GM19238 (cell line): ENCODE data around the gene TMEM178B.
"Not testable (repeated sequence)": the region's sequence is repeated elsewhere in the genome, so short reads cannot be mapped to it uniquely, and the experiment has no call there.

Experiments
- DNase-seq: peaks from one replicate; pipeline ENCODE4 v3.0.0; 2011; ENCODE audit warnings: low spot score; ENCODE audit not compliant: insufficient read length

TMEM178B gene

DNA sequence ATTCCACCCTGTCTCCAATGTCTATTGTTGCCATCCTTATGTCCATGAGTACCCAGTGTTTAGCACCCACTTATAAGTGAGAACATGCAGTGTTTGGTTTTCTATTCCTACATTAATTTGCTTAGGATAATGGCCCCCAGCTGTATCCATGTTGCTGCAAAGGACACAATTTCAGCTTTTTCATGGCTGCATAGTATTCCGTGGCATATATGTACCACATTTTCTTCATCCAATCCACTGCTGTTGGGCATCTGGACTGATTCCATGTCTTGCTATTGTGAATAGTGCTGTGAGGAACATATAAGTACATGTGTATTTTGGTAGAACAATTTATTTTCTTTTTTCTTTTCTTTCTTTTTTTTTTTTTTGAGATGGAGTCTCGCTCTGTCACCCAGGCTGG, 68.2 kb downstream of the TMEM178B start:
- no peak for DNase-seq

DNA sequence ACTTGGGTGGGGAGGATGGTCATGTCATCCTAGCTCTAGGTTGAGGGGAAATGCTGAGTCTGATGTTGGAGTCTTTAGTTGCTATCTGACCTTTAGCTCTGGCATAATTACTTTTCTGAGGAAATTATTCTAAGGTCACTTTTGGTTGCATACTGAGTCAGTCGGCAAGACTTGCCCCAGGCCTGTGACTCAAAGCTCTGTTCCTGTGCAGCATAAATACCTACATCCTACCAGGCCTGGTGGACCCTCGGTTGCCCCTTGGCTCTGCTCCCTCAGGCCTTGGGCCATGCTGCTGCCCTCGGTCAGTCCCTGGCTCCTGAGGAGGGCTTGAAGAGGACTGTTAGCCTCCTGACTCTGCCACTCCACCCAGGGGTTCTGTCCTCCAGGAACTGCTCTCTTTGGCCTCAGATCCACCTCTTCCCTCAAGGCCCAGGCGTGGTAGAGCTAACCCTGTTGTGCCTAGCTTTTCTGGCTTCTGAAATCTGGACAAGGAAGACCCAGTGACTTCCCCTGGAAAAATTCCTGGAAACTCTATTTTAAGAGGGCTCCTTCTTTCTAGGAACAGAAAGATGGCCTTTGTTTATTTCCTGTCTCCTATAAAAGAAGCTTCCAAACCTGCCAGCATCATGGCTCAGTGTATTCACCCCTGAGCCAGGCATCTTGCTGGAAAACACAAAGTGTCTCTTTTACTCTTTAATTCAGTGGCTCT, 71.2 kb downstream of the TMEM178B start:
- DNase-seq: no peak

DNA sequence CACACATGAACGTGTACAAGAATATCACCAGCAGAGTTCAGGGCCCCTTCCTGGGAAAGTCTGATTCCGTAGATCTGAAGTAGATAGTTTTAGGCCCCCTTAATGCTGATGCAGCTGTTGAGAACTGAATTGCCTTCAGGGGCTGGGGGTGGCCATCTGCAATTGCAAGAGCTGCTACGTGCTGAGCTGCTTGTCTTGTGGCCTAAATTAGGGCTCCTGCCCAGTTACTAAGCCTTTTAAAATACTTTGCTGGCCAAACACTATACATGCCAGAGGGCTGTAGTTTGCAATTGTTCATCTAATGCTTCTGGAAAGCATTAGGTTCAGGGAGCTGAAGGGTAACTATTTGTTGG, 71.7 kb downstream of the TMEM178B start:
- DNase-seq: no peak

DNA sequence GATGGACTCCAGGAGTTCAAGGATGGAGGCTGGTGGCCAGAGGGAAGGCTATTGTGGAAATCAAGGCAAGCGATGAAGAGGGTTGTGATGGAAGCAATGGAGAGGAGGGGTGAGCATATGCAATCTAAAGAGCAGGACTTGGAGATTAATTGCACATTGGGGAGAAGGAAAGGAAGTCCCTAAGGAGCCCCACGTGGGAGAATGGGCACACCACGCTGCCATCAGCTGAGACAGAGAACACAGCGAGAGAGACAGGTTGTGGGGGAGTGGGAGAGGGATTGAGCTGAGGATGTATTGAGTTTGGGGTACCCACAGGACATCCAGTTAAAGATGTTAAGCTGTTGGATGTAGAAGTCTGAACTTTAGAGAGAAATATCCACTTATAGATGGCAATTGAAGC, 73.6 kb downstream of the TMEM178B start:
- no peak for DNase-seq

DNA sequence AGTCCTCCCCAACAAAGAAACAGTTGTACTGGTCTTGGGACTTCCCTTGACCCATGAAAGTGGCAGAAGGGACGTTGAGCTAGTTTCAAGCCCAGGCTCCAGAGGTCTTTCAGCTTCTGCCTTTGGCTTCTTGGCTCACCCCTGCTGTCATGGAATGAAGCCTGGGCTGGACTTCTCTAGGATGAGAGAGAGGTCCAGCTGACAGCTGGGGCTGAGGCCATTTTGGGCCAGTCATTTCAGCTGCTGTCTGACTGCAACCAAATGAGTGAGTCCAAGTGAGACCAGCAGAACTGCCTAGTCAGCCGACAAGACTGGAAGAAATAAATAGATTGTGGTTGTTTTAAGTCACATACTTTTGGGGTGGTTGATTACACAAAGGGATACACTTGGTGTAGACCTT, 76.6 kb downstream of the TMEM178B start:
- DNase-seq: no peak

DNA sequence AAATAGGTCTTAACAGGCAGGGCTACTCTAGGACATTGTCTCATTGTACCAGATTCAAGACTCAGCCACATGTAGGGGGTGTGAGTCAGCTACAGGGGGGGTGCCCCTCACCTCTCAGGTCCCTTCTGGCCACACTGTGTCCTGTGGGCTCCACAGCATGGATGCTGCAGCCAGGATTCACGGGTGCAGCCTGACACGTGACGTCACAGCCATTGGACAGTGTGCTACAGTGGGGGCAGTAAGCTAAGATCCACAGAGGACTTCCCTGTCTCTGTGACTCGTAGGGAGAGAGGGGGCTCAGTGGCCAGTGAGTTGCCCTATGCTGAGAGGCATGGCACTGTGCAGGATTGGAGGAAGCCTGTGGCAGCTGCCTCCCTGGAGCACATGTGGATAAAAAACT, 77.9 kb downstream of the TMEM178B start:
- DNase-seq: no peak

DNA sequence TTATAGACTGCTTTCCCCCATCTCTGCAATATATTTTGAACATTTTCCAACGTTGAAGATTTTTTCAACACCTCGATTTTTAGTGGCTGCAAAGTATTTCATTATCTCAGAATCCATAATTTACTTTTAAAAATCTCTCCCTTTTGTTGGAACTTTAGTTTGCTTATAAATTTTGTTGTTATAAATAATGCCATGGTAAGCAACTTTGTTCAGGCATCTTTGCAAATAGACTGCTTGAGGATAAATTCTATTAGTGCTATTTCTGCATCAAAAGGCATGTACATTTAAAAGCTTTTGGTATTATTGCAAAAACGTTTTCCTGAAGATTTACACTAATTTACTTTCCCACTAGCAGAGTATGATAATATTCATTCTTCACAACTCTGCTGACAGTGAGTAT, 79.4 kb downstream of the TMEM178B start:
- no peak for DNase-seq

DNA sequence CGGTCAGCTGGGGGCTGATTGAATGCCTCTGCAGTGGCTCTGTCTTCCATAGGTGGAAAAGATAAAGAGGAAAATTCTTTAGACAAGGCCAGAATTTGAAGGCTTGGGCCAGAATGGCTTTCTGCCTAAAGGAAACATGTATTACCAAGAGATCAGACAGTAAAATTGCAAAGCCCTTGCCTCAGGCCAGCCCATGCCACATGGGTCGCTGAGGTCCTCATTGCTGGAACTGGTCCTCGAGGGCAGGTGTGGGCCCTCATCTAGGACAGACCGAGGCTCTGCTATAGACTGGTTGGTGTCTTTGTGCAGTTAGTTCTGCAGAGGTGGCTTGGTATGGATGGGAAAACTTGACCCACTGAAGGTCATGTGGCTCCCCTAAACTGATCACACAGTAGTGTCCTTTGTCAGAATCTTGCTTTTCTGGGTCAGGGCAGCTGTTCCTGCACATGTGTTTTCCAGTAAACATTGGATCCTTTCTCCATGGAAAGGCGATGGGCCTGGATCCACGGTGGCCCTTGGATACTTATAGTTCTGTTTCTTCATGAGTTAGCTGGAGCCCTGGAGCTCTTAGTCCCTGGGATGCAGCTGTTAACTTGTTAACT, 80.4 kb downstream of the TMEM178B start:
- no peak for DNase-seq

DNA sequence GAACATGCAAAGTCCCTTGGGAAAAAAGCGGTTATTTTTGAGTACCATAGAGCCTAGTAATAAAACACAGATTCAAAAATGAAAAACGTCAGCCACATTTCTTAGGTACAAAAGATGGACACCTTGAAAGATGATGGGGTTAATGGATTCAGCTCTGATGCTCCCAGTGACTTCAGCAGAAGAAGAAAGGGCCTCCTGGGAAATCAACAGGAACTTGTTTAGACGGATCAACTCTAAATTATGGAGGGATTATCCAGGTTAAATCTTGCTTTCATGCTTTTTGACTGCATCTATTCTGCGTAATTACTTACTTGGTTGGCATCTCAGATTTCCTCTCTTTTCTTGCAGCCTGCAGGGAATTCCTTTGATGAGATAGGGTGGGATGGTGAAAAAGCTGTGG, 82.5 kb downstream of the TMEM178B start:
- no peak for DNase-seq

DNA sequence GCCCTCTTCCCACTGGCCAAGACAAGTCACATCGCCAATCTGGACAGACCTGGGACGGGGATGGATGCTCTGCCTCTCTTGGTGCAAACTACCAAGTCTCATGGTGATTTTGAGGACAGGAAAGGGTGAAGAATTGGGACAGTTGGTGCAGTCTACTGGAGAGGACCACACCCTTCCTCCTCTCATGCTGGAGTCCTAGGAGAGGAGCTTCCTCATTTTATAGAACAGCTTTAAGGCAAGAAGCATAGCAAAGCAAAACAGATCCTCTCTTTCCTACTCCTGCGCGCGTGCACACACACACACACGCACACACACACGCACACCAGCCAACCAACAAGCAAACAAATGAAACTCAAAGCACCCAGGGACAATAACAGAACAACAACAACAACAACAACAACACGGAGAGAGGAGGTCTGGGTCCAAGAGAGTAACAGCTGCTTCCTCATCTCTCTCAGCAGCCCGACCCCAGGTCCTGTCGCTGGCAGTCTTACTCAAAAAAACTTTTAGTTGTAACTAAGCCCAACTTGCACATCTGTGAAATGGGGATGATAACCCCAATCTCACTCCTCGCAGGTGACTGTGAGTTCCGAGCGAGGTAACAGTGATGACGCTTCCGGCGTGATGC, 83.4 kb downstream of the TMEM178B start:
- no peak for DNase-seq

DNA sequence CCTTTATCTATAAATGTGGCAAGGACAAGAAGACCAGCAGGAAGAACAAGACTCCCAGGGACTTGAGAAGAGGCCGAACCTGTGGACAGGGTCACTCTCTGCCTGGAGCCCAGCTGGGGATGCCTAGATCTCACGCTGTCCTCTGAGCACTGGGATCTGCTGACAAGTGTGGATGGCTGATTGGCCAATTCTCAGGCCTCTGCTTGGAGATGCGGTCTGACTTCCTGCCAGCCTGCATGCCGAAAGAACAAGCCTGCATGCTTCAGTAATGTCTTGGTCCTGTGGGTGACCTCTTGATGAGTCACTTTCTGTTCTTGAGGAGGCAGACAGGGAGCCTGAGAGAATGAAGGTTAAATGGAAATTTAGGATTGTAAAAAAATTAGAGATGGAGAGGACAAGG, 84.7 kb downstream of the TMEM178B start:
- no peak for DNase-seq

DNA sequence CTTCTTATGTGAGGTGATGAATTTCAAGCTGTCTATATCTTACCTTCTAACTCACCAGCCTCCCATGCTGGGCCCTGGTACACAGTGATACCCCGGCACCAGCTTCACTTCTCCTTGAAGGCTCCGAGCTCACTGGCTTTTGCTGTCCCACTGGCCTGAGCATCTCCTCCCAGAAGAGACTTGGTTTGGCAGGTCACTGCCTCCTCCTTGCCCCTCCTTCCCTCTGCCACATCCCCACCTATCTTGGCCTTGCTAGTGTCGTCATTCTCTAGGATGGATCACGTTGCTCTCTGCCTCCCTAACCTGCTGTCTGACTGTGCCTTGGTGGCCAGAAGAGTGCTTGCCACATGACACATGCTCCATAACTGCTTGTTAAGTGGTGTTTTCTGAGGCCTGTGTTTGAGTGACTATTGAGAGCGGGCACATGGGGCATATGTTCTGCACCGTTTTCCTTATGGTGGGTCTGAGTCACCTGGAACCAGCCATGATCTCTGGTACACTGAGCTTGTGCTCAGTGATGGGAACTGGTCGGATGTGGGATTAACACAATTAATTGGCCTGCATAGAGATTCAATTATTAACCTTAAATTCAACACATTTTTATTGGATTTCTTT, 86.5 kb downstream of the TMEM178B start:
- no peak for DNase-seq

DNA sequence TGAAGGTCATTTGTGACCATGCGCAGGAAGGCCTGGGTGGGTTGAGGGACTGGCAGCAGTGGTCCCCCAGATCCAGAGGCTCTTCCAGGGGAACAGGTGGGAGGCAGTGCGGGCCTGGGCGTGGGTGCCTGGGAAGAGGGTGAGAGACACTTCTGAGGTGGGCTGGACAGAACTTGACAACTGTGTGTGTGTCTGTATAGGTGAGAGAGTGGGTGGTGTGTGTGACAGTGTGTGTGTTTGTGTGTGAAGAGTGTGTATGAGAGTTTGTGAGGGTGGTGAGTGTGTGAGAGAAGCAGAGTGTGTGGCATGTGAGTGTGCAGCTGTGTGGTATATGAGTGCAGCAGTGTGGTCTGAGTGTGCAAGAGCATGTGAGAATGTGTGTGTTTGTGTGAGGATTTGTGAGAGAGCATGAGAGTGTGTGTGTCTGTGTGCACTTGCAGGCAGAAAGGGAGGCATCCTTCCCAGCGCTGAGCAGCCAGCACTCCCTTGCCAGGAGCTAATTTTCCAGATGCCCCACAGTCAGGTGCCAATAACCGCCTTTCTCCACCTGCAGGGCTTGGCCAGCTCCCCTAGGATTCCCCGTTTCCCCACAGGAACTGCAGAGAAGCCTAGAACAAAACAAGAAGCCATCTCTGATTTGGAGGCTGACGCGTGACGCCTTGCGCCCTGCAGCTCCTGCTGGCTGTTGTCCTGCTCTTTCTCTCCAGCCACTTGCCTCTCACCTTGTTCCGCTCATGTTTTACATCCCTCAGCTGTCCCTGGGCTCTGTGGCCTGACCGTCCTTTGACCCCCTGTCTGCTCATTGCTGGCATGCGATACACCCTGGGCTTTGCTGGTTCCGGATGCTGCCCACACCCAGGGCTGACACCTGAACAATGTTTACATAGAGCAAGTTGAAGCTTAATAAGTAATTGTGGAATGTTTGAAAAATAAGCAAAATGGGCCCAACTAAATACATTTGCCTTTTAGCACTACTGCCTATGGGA, 88.0 kb downstream of the TMEM178B start:
- no peak for DNase-seq

DNA sequence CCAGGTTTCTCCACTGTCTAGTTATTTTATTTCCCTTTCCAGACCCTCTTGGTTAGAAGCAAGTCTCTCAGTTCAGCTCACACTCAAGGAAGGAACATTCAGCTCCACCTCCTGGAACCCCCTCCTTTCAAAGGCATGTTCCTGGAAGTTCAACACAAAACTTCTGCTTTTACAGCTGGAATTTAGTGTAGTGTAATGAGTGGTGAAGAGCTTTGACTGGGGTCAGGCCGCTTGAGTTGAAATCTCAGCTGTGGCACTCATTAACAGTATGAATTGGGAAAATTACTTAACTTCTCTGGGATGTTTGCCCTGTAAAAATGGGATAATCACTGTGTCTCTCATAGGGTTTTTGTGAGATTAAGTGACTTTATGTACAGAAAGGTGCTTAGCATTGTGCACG, 91.7 kb downstream of the TMEM178B start:
- DNase-seq: no peak

DNA sequence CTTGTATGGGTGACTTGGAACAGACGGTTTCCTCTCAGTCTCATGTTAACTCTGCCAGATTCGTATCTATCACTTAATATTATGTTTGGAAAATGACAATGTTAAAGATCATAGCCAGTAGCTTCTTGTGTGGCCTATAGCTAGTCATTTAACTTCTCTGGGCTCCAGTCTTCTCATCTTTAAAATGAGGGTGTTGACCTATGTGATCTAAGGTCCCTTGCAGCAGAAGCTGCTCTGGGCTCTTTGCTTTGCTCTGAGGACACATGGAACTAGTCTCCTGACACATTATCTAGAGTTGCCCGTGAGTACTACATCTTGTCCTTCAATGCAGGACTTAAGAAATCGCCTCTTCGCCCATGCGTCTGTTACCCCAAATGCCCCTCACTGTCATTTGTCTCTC, 93.1 kb downstream of the TMEM178B start:
- DNase-seq: no peak

DNA sequence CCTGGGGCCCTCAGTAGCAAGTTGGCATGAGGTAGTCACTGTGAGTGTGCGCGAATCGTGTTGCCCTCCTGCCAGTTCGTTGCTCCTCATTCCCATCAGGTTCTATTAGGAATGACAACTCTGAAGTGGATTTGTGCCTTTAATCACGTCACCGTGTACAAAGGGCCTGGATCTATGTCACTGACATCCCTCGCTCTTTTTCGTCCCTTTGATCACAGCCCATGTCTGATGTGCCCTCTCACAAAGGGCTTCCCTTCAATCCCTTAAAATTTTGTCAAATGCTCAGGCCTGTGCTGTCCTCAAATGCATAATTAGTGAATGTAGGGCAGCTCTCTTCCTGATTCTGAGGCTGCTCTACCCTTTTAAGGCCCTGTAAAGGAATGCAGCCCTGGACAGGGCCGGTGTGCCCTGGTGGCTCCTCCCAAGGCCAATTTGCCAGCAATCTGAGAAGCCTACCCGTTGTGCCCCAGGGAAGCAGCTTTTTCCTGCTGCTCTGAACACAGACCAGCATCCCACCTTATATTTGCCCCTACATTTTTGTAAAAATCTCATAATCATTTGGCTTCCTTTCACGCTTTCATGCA, 93.6 kb downstream of the TMEM178B start:
- DNase-seq: no peak

DNA sequence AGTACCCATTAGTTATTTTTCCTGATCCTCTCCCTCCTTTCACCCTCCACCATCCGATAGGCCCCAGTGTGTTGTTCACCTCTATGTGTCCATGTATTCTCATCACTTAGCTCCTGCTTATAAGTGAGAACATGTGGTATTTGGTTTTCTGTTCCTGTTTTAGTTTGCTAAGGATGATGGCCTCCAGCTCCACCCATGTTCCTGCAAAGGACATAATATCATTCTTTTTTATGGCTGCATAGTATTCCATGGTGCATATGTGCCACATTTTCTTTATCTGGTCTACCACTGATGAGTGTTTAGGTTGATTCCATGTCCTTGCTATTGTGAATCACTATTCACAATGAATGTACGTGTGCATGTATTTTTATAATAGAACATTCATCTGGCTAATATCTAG, 95.3 kb downstream of the TMEM178B start:
- DNase-seq: not testable (repeated sequence)

DNA sequence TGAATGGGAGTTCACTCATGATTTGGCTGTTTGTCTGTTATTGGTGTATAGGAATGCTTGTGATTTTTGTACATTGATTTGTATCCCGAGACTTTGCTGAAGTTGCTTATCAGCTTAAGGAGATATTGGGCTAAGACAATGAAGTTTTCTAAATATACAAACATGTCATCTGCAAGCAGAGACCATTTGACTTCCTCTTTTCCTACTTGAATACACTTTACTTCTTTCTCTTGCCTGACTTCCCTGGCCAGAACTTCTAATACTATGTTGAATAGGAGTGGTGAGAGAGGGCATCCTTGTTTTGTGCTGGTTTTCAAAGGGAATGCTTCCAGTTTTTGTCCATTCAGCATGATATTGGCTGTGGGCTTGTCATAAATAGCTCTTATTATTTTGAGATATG, 101.9 kb downstream of the TMEM178B start:
- not testable (repeated sequence) for DNase-seq

DNA sequence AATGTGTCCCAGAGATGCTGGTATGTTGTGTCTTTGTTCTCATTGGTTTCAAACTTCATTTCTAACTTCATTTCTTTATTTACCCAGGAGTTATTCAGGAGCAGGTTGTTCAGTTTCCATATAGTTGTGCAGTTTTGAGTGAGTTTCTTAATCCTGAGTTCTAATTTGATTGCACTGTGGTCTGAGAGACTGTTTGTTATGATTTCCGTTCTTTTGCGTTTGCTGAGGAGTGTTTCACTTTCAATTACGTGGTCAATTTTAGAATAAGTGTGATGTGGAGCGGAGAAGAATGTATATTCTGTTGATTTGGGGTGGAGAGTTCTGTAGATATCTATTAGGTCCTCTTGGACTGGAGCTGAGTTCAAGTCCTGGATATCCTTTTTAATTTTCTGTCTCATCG, 103.3 kb downstream of the TMEM178B start:
- not testable (repeated sequence) for DNase-seq

DNA sequence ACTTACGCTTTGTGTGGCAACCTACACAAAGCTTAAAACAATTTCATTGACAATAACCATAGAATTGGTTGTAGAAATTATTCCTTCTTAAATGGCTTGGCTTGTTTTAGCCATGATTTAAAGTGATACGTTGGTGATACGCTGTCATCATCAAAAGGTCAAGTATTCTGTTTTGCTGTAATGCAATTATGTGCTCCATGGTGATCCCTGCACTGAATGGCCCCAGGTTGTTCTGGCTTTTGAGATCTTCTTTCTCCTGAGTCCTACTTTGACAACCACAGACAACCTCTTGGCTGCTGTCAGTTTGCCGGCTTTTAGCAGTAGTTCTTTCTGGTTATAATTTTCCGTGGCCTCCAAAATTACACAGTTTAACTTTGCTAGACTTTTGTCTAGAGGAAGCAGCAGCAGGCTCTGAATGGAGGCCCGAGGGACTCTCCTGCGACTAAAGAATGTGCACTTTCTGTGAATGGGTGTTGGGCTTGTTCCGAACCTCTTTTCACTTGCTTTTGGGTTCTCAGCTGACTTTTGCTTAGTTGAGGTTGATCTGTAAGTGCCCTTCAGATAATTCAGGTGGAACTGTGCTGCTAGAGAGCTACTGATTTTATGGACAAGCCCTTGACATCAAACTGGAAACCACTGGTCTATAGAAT, 104.7 kb downstream of the TMEM178B start:
- DNase-seq: no peak

DNA sequence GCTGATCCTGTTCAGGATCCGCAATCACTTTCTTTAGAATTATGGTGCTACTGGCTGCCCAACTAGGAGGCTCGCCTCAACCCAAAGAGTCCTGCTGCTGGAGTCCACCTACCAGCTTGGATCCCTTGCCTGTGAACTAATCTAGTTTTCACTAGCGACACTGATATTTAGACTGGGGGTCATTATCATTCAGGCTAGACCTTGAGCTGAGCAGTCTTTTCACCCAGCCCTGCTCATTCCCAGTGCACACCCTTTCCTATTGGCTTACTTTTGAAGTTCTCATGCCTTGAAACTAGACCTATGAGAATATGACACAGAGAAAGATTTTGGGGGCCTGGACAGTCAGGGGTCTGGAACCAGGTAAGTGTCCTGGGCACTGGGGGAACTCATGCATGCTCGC, 107.9 kb downstream of the TMEM178B start:
- DNase-seq: no peak
